HG03575 (cell line): ENCODE data around the gene BACE1.

ENCODE experiments used
- ATAC-seq: cut with Tn5 transposase; IDR thresholded peaks from one replicate; pipeline ENCODE4 v1.9.1; 2021; ENCODE audit not compliant: unreplicated experiment, insufficient number of reproducible peaks, low FRiP score; ENCODE audit errors: extremely low read depth

The BACE1 gene

DNA sequence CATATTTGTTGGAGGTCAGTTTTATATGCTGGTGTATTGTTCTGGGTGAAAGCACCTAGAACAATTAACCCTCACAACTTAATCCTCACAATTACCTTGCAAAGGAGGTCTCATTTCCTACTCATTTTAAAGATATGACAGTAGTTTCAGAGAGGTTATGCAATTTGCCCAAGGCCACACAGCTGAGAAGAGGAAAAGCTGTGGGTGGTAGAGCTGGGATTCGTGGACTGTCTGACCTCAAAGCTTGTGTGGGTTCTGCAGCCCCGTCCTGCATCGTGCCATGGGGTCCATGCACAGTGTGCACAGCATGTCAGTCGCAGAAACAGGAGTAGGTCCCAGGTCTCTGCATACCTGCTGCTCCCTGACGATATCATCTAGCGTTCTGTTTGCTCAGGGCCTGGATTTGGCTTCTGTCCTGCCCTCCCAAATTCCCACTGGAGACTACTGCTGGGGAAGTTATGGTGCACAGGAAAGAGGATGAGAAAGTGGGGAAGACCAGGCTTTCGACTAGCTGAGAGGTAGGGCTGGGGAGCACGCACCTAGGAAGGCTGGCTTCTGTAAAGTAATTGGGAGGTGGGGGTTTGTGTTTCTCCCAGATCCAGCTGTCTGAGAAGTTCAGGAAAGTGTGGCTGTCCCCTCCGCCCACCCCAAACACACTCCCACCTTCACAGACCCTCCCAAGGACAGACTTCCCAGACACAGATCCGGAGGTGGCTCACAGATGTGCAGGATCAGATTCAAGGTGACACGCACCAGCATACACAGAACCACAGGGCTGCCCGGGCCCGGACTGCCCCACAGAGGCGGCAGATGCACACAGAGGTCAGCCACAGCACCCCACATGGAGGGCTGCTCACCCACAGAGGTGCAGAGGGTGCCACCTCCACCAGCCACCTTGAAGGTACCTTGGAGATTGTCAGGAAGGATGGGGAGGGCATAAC is 2.0 kb downstream of the BACE1 start:
- ATAC-seq = no peak

DNA sequence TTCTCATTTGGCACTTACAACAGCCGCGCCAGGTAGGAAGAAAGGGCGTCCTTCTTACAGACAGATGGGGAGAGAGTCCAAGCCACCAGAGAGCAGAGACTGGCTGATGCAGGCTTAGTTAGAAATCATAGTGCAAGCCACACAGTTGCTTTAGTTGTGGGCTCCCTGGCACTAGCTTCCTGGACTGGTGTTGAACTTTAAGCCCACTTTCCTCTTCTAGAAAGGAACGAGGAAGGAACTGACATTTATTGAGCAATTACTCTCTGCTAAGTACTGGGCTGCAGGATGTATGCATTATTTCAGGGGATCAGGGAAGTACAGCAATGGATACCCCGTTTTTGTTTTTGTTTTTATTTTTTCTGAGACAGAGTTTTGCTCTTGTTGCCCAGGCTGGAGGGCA is 3.0 kb downstream of the BACE1 start:
- ATAC-seq = no peak

DNA sequence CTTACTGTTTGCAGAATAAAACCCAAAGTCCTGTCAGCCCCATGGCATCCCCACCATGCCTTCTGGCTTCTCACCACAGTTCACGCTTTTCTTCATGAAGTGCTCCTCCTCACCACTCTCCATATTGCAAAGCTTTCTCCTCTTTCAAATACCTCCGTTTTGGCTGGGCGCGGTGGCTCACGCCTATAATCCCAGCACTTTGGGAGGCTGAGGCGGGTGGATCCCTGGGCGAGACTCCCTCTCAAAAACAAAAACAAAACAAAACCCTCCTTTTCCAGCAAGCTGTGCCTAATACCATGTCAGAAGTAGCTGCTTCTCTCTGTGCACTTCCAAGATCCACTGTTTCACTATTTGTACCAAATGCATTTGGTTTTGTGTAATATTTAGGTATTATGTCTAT is 6.7 kb downstream of the BACE1 start:
- no peak for ATAC-seq

- ATAC-seq = no peak
Measured at GRCh38 chr11:117305145-117305544, 10.9 kb downstream of the BACE1 start.

- ATAC-seq = no peak
Measured at GRCh38 chr11:117303646-117304315, 12.3 kb downstream of the BACE1 start.

DNA sequence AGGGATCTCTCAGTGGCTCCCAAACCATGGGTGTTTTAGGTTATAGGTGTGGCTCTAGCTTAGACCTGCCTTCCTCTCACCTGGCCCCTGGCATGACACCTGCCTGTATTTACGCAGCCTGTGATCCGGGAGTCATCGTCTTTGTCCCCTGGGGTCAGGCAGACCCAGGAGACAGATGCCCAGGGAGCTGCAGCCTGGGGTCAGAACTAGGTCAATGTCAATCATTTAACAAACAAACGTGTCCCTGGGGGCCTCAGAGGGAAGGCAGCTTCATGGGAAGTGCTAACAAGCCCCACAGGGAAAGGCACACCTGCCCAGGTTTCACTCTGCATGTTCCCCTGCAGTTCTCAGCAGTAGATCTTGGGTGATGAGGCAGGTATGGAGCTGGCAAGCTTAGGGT is 13.0 kb downstream of the BACE1 start:
- ATAC-seq = no peak

DNA sequence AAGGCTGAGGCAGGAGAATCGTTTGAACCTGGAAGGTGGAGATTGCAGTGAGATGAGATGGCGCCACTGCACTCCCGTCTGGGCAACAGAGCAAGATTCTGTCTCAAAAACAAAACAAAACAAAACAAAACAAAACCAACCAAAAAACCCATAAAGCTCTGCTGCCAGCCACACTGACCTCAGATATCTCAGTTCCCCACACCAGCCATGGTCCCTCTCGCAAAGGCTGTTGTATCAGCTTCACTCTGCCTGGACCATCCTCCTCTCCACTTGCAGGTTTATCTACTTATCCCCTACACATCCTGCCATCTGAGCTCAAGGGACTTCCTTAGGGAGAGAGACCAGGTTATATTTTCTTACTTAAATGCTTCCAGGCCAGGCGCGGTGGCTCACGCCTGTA is 13.8 kb downstream of the BACE1 start:
- ATAC-seq = no peak

- no peak for ATAC-seq
Measured at GRCh38 chr11:117300773-117301172, 15.3 kb downstream of the BACE1 start.

DNA sequence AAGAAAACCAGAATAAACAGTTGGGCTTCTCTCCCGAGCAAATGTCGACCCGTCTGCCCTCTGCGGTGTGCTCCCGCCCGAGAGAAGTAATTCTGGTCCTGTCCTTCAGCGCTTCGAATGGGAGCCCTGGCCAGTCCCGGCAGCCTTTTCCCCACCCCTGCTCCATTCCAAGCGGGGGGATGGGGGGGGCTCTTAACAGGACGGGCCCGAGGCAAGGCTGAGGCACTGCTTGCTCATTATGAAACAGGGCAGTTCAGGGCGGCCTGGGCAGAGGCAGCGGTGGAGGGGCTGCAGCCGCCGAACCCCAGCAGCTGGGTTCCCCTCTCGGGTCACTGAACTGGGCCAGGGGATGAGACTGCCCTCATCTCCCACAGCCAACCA is 15.8 kb downstream of the BACE1 start:
- no peak for ATAC-seq

DNA sequence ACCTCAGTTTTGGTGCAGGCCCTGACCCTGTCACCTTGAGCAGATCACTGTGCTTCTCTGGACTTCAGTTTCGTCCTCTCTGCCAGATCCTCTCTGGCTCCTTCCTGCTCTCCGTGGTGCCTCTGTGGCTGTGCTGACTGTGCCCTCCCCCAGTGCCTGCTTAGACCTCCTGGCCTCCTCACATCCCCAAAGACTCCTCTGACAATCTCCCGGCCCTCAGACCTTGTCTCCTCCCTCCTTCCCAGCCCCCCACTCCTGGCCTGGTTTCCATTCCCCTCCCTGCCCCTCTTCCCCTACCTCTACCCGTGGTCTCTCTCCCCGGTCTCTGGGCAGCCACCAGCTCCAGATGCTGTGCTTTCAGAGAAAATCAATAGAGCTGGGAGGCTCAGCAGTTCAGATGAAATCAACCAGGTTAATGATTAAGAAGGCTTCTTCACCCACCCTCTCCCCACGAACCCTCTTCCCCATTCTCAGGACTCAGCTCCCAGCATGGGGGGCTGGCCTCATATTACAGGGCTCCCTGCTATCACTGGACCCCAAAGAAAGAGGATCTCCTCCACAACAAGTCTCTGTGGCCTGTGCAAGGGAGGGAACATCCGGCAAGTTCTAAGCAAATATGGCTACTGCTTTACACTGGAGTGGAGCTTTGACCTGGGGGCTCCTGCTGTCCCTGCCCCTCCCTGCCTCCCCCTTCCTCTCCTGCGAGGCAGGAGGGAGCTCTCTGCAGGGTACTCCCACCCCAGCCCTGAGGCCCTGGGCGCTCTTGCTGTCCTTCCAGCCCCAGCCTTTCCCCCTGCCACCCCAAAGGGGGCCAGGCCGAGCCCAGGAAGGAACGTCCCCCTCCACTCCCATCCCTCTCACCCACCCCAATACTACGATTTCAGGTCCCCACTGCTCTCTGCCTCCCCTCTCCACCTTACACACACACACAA is 16.4 kb downstream of the BACE1 start:
- ATAC-seq = no peak

DNA sequence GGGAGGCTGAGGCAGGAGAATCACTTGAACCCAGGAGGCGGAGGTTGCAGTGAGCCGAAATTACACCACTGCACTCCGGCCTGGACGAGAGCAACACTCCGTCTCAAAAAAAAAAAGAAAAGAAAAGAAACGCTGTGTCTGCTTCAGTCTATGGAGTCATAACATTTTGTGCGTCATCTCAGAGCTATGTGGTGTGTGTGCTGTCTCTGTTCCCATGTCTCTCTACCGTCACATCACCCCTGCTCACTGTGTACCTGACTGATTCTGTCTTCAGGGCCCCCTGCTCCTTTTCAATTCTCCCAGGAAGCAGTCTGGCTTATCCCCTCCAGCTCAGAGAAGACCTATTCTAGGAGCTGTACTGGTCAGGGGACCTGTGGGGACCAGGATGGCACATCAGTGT is 17.9 kb downstream of the BACE1 start:
- ATAC-seq = no peak

DNA sequence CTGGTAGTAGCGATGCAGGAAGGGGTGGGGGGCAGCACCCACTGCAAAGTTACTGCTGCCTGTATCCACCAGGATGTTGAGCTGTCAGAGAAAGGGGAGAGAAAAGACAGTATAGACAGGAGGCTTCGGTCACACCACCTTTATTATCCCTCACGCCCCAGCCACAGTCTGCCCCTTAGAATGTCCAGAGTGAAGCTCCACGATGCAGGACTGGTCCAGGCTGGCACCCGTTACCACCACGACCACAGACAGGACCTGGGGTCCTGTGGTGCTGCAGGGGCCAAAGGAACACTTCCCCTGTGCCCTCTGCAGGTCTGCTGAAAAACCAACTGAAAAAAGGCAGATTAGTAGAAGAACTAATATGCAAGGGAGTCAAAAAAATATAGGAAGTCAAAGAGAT is 19.2 kb downstream of the BACE1 start:
- ATAC-seq = no peak

- no peak for ATAC-seq
Measured at GRCh38 chr11:117295438-117296137, 20.5 kb downstream of the BACE1 start.

- ATAC-seq = no peak
Measured at GRCh38 chr11:117292616-117293015, 23.4 kb downstream of the BACE1 start.

- no peak for ATAC-seq
Measured at GRCh38 chr11:117290809-117291396, 25.2 kb downstream of the BACE1 start, which contains the start of gene BACE1-AS. BACE1-AS (plus strand) TSS chr11:117291346.

GRCh38 chr11:117289795-117290194 is 26.3 kb downstream of the BACE1 start:
- no peak for ATAC-seq

DNA sequence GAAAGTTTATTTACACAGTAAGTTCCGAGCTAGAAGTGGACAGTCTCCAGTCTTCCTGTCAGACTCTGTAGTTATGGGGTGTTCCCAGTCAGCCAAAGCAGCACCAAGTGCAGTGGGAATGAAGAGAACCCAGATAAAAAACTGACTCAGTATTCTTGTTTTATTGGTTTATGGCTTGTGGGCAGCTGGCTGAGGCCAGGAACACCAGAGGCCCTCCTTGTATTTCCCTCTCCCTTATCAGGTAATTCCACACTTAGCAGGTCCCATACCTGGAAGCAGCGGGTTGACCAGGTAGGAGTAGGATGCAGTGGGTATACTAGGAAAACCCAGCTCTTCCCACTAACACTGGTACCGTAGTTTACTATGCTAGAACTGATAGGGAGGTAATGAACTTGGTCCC is 28.4 kb downstream of the BACE1 start:
- no peak for ATAC-seq

- no peak for ATAC-seq
Measured at GRCh38 chr11:117286588-117286987, 29.5 kb downstream of the BACE1 start.
